Subcutaneous adipose tissue (tissue), 4 donors: ENCODE measurements around the gene NIM1K. TPM values are rescaled to one million over a fixed set of nuclear protein-coding genes. Genes with fewer than 3 reads are reported as not detected.

Source experiments
- CTCF ChIP-seq: fragments of 450-650 bp; IDR thresholded peaks from one replicate; pipeline ENCODE4 v1.5.1; 2016; ENCODE audit warnings: low read depth, mild to moderate bottlenecking, control low read depth, antibody characterized with exemption, moderate library complexity
- total RNA-seq, 4 donors: library from RNA; depleted of rRNA; stranded (reverse); fragments of >200 nt; gene quantifications; one replicate each; pipeline ENCODE4 v1.1.0, GENCODE V29; 2016

The NIM1K gene
- total RNA-seq, 4 donors from 2014 or later = 0.17 to 0.44 TPM; not detected in 2

GRCh38 chr5:43300112-43300511 lies 108.1 kb downstream of the NIM1K start:
- TF ChIP-seq CTCF = no peak

GRCh38 chr5:43301653-43302091 lies 109.6 kb downstream of the NIM1K start:
- no peak for TF ChIP-seq CTCF

- TF ChIP-seq CTCF = no peak
These were observed 110.5 kb downstream of the NIM1K start for GRCh38 chr5:43302481-43302880.

GRCh38 chr5:43303242-43303641 lies 111.2 kb downstream of the NIM1K start:
- no peak for TF ChIP-seq CTCF

GRCh38 chr5:43304525-43304924 lies 112.5 kb downstream of the NIM1K start:
- TF ChIP-seq CTCF = no peak

- no peak for TF ChIP-seq CTCF
These were observed 114.0 kb downstream of the NIM1K start for GRCh38 chr5:43305948-43306565.

GRCh38 chr5:43309122-43309521 lies 117.1 kb downstream of the NIM1K start:
- TF ChIP-seq CTCF = no peak
